ENCODE measurements around the gene HLA-DQB1.
"Not testable (repeated sequence)": the region's sequence is repeated elsewhere in the genome, so short reads cannot be mapped to it uniquely, and the experiment has no call there.

The HLA-DQB1 gene

GRCh38 chr6:32658268-32658897, 8.1 kb downstream of the HLA-DQB1 start:
- Histone ChIP-seq H3K9ac (ENCODE audit: low read length) (no peak overlapping the region), H3K9me2 (replicated peaks; ENCODE audit: insufficient read depth, low read length) (no peaks in the 10 kb centered on the region), H3K4me2 (ENCODE audit: low read depth, low read length) (no peak overlapping the region), H3K4me1 (ENCODE audit: low read length) (0 out of 2 replicates have a peak, but pooled peaks cover 7% of the 10 kb centered on the region), H3K36me3 (replicated peaks; ENCODE audit: insufficient read depth, low read length) (no peaks in the 10 kb centered on the region), H3K27ac (ENCODE audit: low read length) (no peak overlapping the region), H3F3A (ENCODE audit: insufficient read depth, low read length) (no peaks in the 10 kb centered on the region), H4K20me1 (ENCODE audit: insufficient read depth, low read length) (no peaks in the 10 kb centered on the region), H3K27me3 (replicated peaks; ENCODE audit: insufficient read depth, low read length) (no peaks in the 10 kb centered on the region), H2AFZ (ENCODE audit: low read length) (no peak overlapping the region), H3K4me3 (ENCODE audit: low read length) (no peak overlapping the region), H3K9me3 (replicated peaks; ENCODE audit: insufficient read depth, low read length) (no peaks in the 10 kb centered on the region), H3K79me2 (ENCODE audit: low read length) (no peaks in the 10 kb centered on the region)
- DNase-seq: no peak
- TF ChIP-seq, protein P1, sequence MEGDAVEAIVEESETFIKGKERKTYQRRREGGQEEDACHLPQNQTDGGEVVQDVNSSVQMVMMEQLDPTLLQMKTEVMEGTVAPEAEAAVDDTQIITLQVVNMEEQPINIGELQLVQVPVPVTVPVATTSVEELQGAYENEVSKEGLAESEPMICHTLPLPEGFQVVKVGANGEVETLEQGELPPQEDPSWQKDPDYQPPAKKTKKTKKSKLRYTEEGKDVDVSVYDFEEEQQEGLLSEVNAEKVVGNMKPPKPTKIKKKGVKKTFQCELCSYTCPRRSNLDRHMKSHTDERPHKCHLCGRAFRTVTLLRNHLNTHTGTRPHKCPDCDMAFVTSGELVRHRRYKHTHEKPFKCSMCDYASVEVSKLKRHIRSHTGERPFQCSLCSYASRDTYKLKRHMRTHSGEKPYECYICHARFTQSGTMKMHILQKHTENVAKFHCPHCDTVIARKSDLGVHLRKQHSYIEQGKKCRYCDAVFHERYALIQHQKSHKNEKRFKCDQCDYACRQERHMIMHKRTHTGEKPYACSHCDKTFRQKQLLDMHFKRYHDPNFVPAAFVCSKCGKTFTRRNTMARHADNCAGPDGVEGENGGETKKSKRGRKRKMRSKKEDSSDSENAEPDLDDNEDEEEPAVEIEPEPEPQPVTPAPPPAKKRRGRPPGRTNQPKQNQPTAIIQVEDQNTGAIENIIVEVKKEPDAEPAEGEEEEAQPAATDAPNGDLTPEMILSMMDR (IDR thresholded peaks at IDR 0.05; ENCODE audit: low read length): no peak
- TF ChIP-seq EZH2phosphoT487 (IDR thresholded peaks at IDR 0.05; ENCODE audit: low read length) (no peak), EZH2 (optimal IDR thresholded peaks at IDR 0.05; ENCODE audit: low read depth, low read length) (no peak)

GRCh38 chr6:32657819-32658218, 8.6 kb downstream of the HLA-DQB1 start:
- not testable (repeated sequence) for H3K9ac ChIP-seq (ENCODE audit: low read length); H2AFZ ChIP-seq (ENCODE audit: low read length); H3K4me3 ChIP-seq (ENCODE audit: low read length); DNase-seq; H3K79me2 ChIP-seq (ENCODE audit: low read length); H3K9me2 ChIP-seq (replicated peaks; ENCODE audit: insufficient read depth, low read length); H3K4me2 ChIP-seq (ENCODE audit: low read depth, low read length); H4K20me1 ChIP-seq (ENCODE audit: insufficient read depth, low read length); H3K9me3 ChIP-seq (replicated peaks; ENCODE audit: insufficient read depth, low read length); H3F3A ChIP-seq (ENCODE audit: insufficient read depth, low read length); H3K4me1 ChIP-seq (ENCODE audit: low read length); H3K36me3 ChIP-seq (replicated peaks; ENCODE audit: insufficient read depth, low read length); H3K27ac ChIP-seq (ENCODE audit: low read length); H3K27me3 ChIP-seq (replicated peaks; ENCODE audit: insufficient read depth, low read length)

- H4K20me1 ChIP-seq (ENCODE audit: insufficient read depth, low read length); H3K9me2 ChIP-seq (replicated peaks; ENCODE audit: insufficient read depth, low read length); H3K9ac ChIP-seq (ENCODE audit: low read length); H3K4me3 ChIP-seq (ENCODE audit: low read length); H3K9me3 ChIP-seq (replicated peaks; ENCODE audit: insufficient read depth, low read length); H3K27me3 ChIP-seq (replicated peaks; ENCODE audit: insufficient read depth, low read length); H3K79me2 ChIP-seq (ENCODE audit: low read length); H3K4me2 ChIP-seq (ENCODE audit: low read depth, low read length); H3K27ac ChIP-seq (ENCODE audit: low read length); H3K4me1 ChIP-seq (ENCODE audit: low read length); H3F3A ChIP-seq (ENCODE audit: insufficient read depth, low read length); H2AFZ ChIP-seq (ENCODE audit: low read length); H3K36me3 ChIP-seq (replicated peaks; ENCODE audit: insufficient read depth, low read length); DNase-seq: not testable (repeated sequence)
Observed at GRCh38 chr6:32657329-32657728, 9.1 kb downstream of the HLA-DQB1 start.

GRCh38 chr6:32655203-32655710, 11.2 kb downstream of the HLA-DQB1 start:
- H3K79me2 ChIP-seq (ENCODE audit: low read length): no peaks in the 10 kb centered on the region
- no peak for DNase-seq
- H3K4me2 ChIP-seq (ENCODE audit: low read depth, low read length): no peak overlapping the region
- no peak overlapping the region for H2AFZ ChIP-seq (ENCODE audit: low read length)
- no peaks in the 10 kb centered on the region for H3F3A ChIP-seq (ENCODE audit: insufficient read depth, low read length)
- no peak overlapping the region for H3K9ac ChIP-seq (ENCODE audit: low read length)
- no peaks in the 10 kb centered on the region for H4K20me1 ChIP-seq (ENCODE audit: insufficient read depth, low read length)
- H3K36me3 ChIP-seq (replicated peaks; ENCODE audit: insufficient read depth, low read length): no peaks in the 10 kb centered on the region
- no peak overlapping the region for H3K4me3 ChIP-seq (ENCODE audit: low read length)
- 0 out of 2 replicates have a peak, but pooled peaks cover 4% of the 10 kb centered on the region for H3K4me1 ChIP-seq (ENCODE audit: low read length)
- no peaks in the 10 kb centered on the region for H3K27me3 ChIP-seq (replicated peaks; ENCODE audit: insufficient read depth, low read length)
- no peak for TF ChIP-seq EZH2phosphoT487 (IDR thresholded peaks at IDR 0.05; ENCODE audit: low read length)
- TF ChIP-seq, protein P1 (IDR thresholded peaks at IDR 0.05; ENCODE audit: low read length): no peak
- TF ChIP-seq EZH2 (optimal IDR thresholded peaks at IDR 0.05; ENCODE audit: low read depth, low read length): no peak
- H3K9me3 ChIP-seq (replicated peaks; ENCODE audit: insufficient read depth, low read length): no peaks in the 10 kb centered on the region
- H3K9me2 ChIP-seq (replicated peaks; ENCODE audit: insufficient read depth, low read length): no peaks in the 10 kb centered on the region
- H3K27ac ChIP-seq (ENCODE audit: low read length): no peak overlapping the region

Measured in MM.1S (cell line).